Rectal smooth muscle tissue (tissue), 1 donor: ENCODE data around the gene CDKN3.
"Not testable (repeated sequence)": the region's sequence is repeated elsewhere in the genome, so short reads cannot be mapped to it uniquely, and the experiment has no call there.

Source experiments
- H3K27ac ChIP-seq: one replicate; pipeline ENCODE4 v1.7.0; 2013; ENCODE audit warnings: low read depth, low read length, inconsistent platforms
- H3K27me3 ChIP-seq: one replicate; pipeline ENCODE4 v1.7.0; 2013; ENCODE audit warnings: low read length; ENCODE audit not compliant: control insufficient read depth, insufficient read depth
- H3K36me3 ChIP-seq: one replicate; pipeline ENCODE4 v1.7.0; 2013; ENCODE audit warnings: low read length; ENCODE audit not compliant: control insufficient read depth, insufficient read depth
- H3K4me1 ChIP-seq: one replicate; pipeline ENCODE4 v1.7.0; 2013; ENCODE audit warnings: low read length; ENCODE audit not compliant: control insufficient read depth, insufficient read depth
- H3K4me3 ChIP-seq: one replicate; pipeline ENCODE4 v1.7.0; 2013; ENCODE audit warnings: low read length
- H3K9ac ChIP-seq: one replicate; pipeline ENCODE4 v1.7.0; 2013; ENCODE audit warnings: low read length

The CDKN3 gene

GRCh38 chr14:54453252-54453651, 56.4 kb downstream of the CDKN3 start:
- no peaks in the 10 kb centered on the region for H3K4me1 ChIP-seq
- no peaks in the 10 kb centered on the region for H3K27me3 ChIP-seq
- H3K4me3 ChIP-seq: no peak overlapping the region
- H3K36me3 ChIP-seq: no peaks in the 10 kb centered on the region
- H3K27ac ChIP-seq: no peak overlapping the region
- H3K9ac ChIP-seq: no peak overlapping the region

DNA sequence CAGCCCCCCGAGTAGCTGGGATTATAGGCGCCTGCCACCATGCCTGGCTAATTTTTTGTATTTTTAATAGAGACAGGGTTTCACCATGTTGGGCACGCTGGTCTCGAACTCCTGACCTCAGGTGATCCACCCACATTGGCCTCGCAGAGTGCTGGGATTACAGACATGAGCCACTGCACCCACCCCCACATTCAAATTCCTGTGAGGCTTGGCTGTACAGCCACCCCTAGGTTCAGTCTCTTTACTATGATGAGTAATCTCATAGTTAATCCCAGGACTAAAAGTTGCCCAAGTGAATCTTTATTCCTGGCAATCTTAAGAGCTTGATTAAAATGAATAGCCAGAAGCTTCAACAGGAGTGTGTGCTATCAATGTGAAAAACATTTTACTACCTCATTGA, 57.2 kb downstream of the CDKN3 start:
- not testable (repeated sequence) for H3K4me1 ChIP-seq, H3K36me3 ChIP-seq, H3K9ac ChIP-seq, H3K27me3 ChIP-seq, H3K27ac ChIP-seq, H3K4me3 ChIP-seq

GRCh38 chr14:54455363-54455762, 58.6 kb downstream of the CDKN3 start:
- Histone ChIP-seq H3K9ac (no peak overlapping the region), H3K4me1 (no peaks in the 10 kb centered on the region), H3K4me3 (no peak overlapping the region), H3K36me3 (no peaks in the 10 kb centered on the region), H3K27ac (no peak overlapping the region), H3K27me3 (no peaks in the 10 kb centered on the region)

GRCh38 chr14:54456820-54457608, 60.2 kb downstream of the CDKN3 start:
- H3K27me3 ChIP-seq, H3K9ac ChIP-seq, H3K4me1 ChIP-seq, H3K27ac ChIP-seq, H3K4me3 ChIP-seq, H3K36me3 ChIP-seq: not testable (repeated sequence)

- no peaks in the 10 kb centered on the region for H3K27me3 ChIP-seq
- H3K27ac ChIP-seq: no peak overlapping the region
- H3K9ac ChIP-seq: no peak overlapping the region
- H3K4me1 ChIP-seq: no peaks in the 10 kb centered on the region
- H3K36me3 ChIP-seq: no peaks in the 10 kb centered on the region
- no peak overlapping the region for H3K4me3 ChIP-seq
These were observed 60.8 kb downstream of the CDKN3 start for GRCh38 chr14:54457609-54457996.

DNA sequence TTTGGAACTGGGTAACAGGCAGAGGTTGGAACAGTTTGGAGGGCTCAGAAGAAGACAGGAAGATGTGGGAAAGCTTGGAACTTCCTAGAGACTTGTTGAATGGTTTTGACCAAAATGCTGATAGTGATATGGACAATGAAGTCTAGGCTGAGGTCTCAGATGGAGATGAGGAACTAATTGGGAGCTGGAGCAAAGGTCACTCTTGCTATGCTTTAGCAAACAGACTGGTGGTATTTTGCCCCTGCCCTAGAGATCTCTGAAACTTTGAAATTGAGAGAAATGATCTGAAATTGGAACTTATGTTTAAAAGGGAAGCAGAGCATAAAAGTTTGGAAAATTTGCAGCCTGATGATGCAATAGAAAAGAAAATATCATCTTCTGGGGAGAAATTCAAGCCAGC, 61.7 kb downstream of the CDKN3 start:
- not testable (repeated sequence) for H3K4me3 ChIP-seq, H3K27ac ChIP-seq, H3K4me1 ChIP-seq, H3K27me3 ChIP-seq, H3K9ac ChIP-seq, H3K36me3 ChIP-seq

- Histone ChIP-seq H3K4me1 (no peaks in the 10 kb centered on the region), H3K36me3 (no peaks in the 10 kb centered on the region), H3K27me3 (no peaks in the 10 kb centered on the region), H3K9ac (no peak overlapping the region), H3K27ac (no peak overlapping the region), H3K4me3 (no peak overlapping the region)
These were observed 62.3 kb downstream of the CDKN3 start for GRCh38 chr14:54459106-54459505.

- Histone ChIP-seq H3K4me1 (no peaks in the 10 kb centered on the region), H3K27me3 (no peaks in the 10 kb centered on the region), H3K9ac (no peak overlapping the region), H3K4me3 (no peak overlapping the region), H3K36me3 (no peaks in the 10 kb centered on the region), H3K27ac (no peak overlapping the region)
These were observed 65.2 kb downstream of the CDKN3 start for GRCh38 chr14:54462048-54462447.

GRCh38 chr14:54465654-54466053, 68.8 kb downstream of the CDKN3 start:
- no peaks in the 10 kb centered on the region for H3K4me1 ChIP-seq
- no peak overlapping the region for H3K9ac ChIP-seq
- H3K4me3 ChIP-seq: no peak overlapping the region
- no peaks in the 10 kb centered on the region for H3K36me3 ChIP-seq
- H3K27me3 ChIP-seq: no peaks in the 10 kb centered on the region
- H3K27ac ChIP-seq: no peak overlapping the region

GRCh38 chr14:54467280-54467679, 70.5 kb downstream of the CDKN3 start:
- Histone ChIP-seq H3K27me3 (no peaks in the 10 kb centered on the region), H3K4me1 (no peaks in the 10 kb centered on the region), H3K27ac (no peak overlapping the region), H3K4me3 (no peak overlapping the region), H3K36me3 (no peaks in the 10 kb centered on the region), H3K9ac (no peak overlapping the region)
